ENCODE data around the gene ADAMTSL3. TPM values are rescaled to one million over a fixed set of nuclear protein-coding genes. Genes with fewer than 3 reads are reported as not detected.

Gene ADAMTSL3
- total RNA-seq, 1 donor from 2014 or later, result 13.2 TPM

DNA sequence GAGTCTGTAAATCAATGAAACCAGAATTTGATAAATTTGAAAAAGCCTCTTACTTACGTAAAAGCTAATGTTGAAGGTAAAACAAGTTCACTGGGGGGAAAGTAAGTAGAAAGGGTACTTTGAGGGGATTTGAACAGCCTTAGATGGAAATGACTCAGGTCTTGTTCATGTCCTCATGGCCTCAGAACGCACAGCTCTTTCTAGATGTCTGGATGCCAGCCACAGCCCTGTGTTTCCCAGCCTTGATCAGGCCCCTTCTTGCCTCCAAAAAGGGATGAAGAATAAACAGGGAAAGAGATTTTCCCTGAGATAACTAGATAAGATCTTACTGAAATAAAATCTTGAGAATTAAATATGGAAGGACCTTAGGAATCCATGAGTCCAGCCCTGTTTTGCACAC lies 344.6 kb downstream of the ADAMTSL3 start:
- peaks cover 4% of the 10 kb centered on the region for H3K9me3 Mint-ChIP-seq
- no peaks in the 10 kb centered on the region for H3K4me1 Mint-ChIP-seq

DNA sequence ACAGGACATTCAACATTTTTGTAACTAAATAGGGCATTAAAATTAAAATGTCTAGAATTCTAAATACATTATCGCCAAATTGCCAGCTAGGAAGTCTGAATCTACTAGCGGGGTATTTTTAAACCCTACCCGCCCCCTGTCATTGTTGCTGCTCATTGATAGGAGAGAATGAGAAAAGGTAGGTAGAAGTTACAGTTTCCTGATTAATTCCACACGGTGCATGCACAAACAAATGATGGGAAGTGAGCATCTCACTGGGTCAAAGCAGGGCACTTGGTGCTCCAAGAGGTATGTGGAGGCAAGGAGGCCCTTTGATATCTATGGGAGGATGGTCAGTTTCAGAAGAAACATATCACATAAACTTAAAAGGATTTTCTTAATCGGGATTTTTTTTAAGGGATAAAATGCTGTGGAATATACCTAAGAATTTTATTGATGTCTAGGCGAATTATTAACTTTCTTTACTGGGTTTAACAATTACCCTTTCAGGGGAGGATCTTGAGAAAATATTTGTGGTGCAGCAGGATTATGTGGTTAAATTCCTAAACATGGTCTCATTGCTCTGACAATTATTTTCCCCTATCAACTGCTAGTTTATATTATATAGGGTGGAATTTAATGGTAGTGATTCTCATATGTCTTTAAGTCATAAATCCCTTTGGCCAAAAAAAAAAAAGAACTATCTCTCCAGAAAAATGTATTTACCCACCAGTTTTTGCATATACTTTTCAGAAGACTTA lies 345.6 kb downstream of the ADAMTSL3 start:
- H3K4me1 Mint-ChIP-seq, result no peaks in the 10 kb centered on the region
- no peak for DNase-seq (ENCODE audit: low spot score in 2 of 2, unreplicated experiment in 2 of 2)
- no peak overlapping the region for H3K27ac Mint-ChIP-seq
- no peaks in the 10 kb centered on the region for H3K36me3 Mint-ChIP-seq
- H3K4me3 Mint-ChIP-seq, result no peak overlapping the region
- peaks cover 4% of the 10 kb centered on the region for H3K9me3 Mint-ChIP-seq
- TF ChIP-seq, protein P1, sequence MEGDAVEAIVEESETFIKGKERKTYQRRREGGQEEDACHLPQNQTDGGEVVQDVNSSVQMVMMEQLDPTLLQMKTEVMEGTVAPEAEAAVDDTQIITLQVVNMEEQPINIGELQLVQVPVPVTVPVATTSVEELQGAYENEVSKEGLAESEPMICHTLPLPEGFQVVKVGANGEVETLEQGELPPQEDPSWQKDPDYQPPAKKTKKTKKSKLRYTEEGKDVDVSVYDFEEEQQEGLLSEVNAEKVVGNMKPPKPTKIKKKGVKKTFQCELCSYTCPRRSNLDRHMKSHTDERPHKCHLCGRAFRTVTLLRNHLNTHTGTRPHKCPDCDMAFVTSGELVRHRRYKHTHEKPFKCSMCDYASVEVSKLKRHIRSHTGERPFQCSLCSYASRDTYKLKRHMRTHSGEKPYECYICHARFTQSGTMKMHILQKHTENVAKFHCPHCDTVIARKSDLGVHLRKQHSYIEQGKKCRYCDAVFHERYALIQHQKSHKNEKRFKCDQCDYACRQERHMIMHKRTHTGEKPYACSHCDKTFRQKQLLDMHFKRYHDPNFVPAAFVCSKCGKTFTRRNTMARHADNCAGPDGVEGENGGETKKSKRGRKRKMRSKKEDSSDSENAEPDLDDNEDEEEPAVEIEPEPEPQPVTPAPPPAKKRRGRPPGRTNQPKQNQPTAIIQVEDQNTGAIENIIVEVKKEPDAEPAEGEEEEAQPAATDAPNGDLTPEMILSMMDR (IDR thresholded peaks at IDR 0.05; ENCODE audit: unreplicated experiment), result no peak
- peaks cover 22% of the 10 kb centered on the region for H3K27me3 Mint-ChIP-seq (ENCODE audit: low read depth)

More for the DNA sequence above, 344.6 kb downstream of the ADAMTSL3 start:
- DNase-seq (ENCODE audit: low spot score in 2 of 2, unreplicated experiment in 2 of 2), result no peak
- Mint-ChIP-seq H3K36me3 (no peaks in the 10 kb centered on the region), H3K4me3 (no peak overlapping the region), H3K27me3 (ENCODE audit: low read depth) (peaks cover 15% of the 10 kb centered on the region), H3K27ac (no peak overlapping the region)
- TF ChIP-seq, protein P1 (IDR thresholded peaks at IDR 0.05; ENCODE audit: unreplicated experiment), result no peak

DNA sequence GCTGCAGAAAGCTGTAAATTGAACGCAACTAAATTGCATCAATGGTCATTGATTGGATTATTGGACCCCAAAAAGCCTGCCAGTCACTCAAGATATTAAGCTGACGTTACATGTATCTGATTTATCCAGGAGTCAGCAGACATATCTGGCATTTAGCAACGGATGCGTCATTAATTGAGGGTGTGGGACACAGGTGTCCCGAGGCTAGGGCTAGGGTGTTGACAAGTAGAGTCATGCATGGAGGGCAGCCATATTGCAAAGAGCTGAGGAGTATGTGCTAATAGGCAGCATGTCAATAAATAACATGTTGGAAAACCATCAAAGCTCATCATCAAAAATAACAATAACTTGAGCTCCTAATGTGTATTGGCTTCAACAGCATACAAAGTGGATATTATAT lies 347.1 kb downstream of the ADAMTSL3 start:
- TF ChIP-seq, protein P1 (IDR thresholded peaks at IDR 0.05; ENCODE audit: unreplicated experiment), result no peak
- H3K27ac Mint-ChIP-seq, result no peak overlapping the region
- H3K9me3 Mint-ChIP-seq, result peaks cover 4% of the 10 kb centered on the region
- H3K4me3 Mint-ChIP-seq, result no peak overlapping the region
- H3K4me1 Mint-ChIP-seq, result no peaks in the 10 kb centered on the region
- no peak for DNase-seq (ENCODE audit: low spot score in 2 of 2, unreplicated experiment in 2 of 2)
- H3K36me3 Mint-ChIP-seq, result no peaks in the 10 kb centered on the region
- H3K27me3 Mint-ChIP-seq (ENCODE audit: low read depth), result peaks cover 31% of the 10 kb centered on the region

DNA sequence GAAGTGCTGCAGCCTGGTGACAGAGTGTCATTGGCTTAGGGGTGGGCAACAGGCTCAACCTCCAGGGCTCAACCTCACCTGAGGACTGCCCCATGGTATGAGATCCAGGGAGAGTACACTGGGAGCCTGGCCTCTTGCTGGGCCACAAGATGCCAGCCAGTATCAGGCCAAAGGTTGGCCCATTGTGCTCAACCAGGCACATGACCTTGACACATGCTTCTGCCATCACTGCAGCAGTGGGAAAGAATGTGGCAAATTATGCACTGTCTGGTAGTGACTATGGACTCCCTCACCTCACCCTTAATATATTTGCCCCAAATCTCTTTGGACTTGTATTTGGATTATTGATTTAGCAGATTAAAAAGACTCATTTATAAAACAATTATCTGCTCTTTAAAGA lies 347.7 kb downstream of the ADAMTSL3 start:
- no peak overlapping the region for H3K4me3 Mint-ChIP-seq

DNA sequence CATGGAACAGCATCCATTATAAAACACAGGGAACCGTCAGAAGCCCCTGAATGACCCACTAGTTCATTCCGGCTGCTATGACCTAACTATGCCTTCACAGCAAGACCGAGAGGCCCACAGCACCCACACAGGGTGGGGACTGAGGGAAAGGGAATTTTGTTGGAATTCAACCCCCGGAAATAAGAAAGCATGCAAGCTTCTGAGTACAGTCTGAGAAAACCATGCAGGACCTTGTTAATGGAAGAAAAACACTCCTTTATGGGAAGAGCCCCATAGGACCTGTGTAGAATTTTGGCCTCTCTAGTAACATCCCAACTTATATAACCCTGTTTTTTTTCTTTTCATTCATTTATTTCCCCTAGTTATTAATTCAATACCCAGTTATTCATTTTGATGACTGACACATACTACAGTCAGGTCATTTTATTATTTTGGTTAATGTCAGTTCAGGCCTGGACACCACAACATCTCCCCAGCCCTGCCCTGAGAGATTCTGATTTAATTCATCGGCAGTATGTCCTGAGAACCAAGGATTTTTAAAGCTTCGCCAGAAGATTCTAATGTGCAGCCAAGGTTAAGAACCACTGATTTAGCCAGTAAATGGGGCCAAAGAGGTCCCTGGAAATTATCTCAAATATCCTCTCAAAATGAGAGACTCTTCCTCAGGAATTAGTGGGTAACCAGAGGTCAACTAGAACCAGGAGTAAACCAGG lies 350.0 kb downstream of the ADAMTSL3 start:
- no peaks in the 10 kb centered on the region for H3K4me1 Mint-ChIP-seq
- H3K27ac Mint-ChIP-seq, result no peak overlapping the region

More for the DNA sequence above, 347.7 kb downstream of the ADAMTSL3 start:
- Mint-ChIP-seq H3K36me3 (no peaks in the 10 kb centered on the region), H3K27ac (no peak overlapping the region), H3K9me3 (peaks cover 4% of the 10 kb centered on the region), H3K4me1 (no peaks in the 10 kb centered on the region), H3K27me3 (ENCODE audit: low read depth) (peaks cover 34% of the 10 kb centered on the region)
- DNase-seq (ENCODE audit: low spot score in 2 of 2, unreplicated experiment in 2 of 2), result no peak
- TF ChIP-seq, protein P1 (IDR thresholded peaks at IDR 0.05; ENCODE audit: unreplicated experiment), result no peak

More for the DNA sequence above, 350.0 kb downstream of the ADAMTSL3 start:
- DNase-seq (ENCODE audit: low spot score in 2 of 2, unreplicated experiment in 2 of 2), result no peak
- Mint-ChIP-seq H3K36me3 (no peaks in the 10 kb centered on the region), H3K27me3 (ENCODE audit: low read depth) (peaks cover 40% of the 10 kb centered on the region), H3K4me3 (no peak overlapping the region), H3K9me3 (no peaks in the 10 kb centered on the region)
- TF ChIP-seq, protein P1 (IDR thresholded peaks at IDR 0.05; ENCODE audit: unreplicated experiment), result no peak
